Karpas-422 (cell line): Measurements from ENCODE around the gene PTMA. TPM values are rescaled to one million over a fixed set of nuclear protein-coding genes. Genes with fewer than 3 reads are reported as not detected.

Experiments
- DNase-seq: peaks from one replicate; pipeline ENCODE4 v3.0.0-alpha.2; 2015
- H2AFZ ChIP-seq: fragments of 200-600 bp; sonication (generic); 2 replicates; pipeline ENCODE4 v1.6.1; 2014; ENCODE audit warnings: antibody characterized with exemption, low read length, mixed read lengths
- H3K27ac ChIP-seq: fragments of 200-600 bp; sonication (generic); 2 replicates; pipeline ENCODE4 v1.5.1; 2014; ENCODE audit warnings: mild to moderate bottlenecking, low read length, moderate library complexity
- H3K27me3 ChIP-seq: fragments of 200-600 bp; sonication (generic); 2 replicates; pipeline ENCODE4 v1.6.1; 2014; ENCODE audit warnings: low read length, mixed read lengths
- H3K36me3 ChIP-seq: fragments of 200-600 bp; sonication (generic); 2 replicates; pipeline ENCODE4 v1.6.1; 2014; ENCODE audit warnings: low read length, mixed read lengths; ENCODE audit not compliant: insufficient read depth
- H3K4me1 ChIP-seq: fragments of 200-600 bp; sonication (generic); 2 replicates; pipeline ENCODE4 v1.6.1; 2014; ENCODE audit warnings: mild to moderate bottlenecking, low read length, mixed read lengths
- H3K4me2 ChIP-seq: fragments of 200-600 bp; sonication (generic); 2 replicates; pipeline ENCODE4 v1.6.1; 2014; ENCODE audit warnings: low read length, low read depth, mild to moderate bottlenecking; ENCODE audit not compliant: poor library complexity, severe bottlenecking
- H3K4me3 ChIP-seq: fragments of 200-600 bp; sonication (generic); 2 replicates; pipeline ENCODE4 v1.5.1; 2014; ENCODE audit warnings: mild to moderate bottlenecking, antibody characterized with exemption, low read length, mixed read lengths
- H3K79me2 ChIP-seq: fragments of 200-600 bp; sonication (generic); 2 replicates; pipeline ENCODE4 v1.6.1; 2014; ENCODE audit warnings: mild to moderate bottlenecking, low read length, mixed read lengths
- H3K9ac ChIP-seq: fragments of 200-600 bp; sonication (generic); 2 replicates; pipeline ENCODE4 v1.6.0; 2014; ENCODE audit warnings: low read length
- H3K9me2 ChIP-seq: fragments of 200-600 bp; sonication (generic), shearing (Covaris generic); replicated peaks from 2 replicates; pipeline ENCODE4 v1.6.0; 2014; ENCODE audit warnings: mild to moderate bottlenecking, low read length, moderate library complexity; ENCODE audit not compliant: insufficient read depth
- H3K9me3 ChIP-seq: fragments of 300-700, 200-600 bp; sonication (generic); 2 replicates; pipeline ENCODE4 v1.6.1; 2014; ENCODE audit warnings: low read length, mixed read lengths
- H4K20me1 ChIP-seq: fragments of 200-600 bp; sonication (generic); 2 replicates; pipeline ENCODE4 v1.6.1; 2014; ENCODE audit warnings: mild to moderate bottlenecking, antibody characterized with exemption, low read length, low read depth; ENCODE audit not compliant: insufficient read depth
- total RNA-seq: library from RNA; depleted of rRNA; stranded (reverse); fragments of >200 nt; shearing (Covaris generic); gene quantifications from 2 replicates; pipeline ENCODE4 v1.2.3, GENCODE V29; 2014; ENCODE audit warnings: low replicate concordance

The PTMA gene
- total RNA-seq, 1 experiment from 2014 or later, result 1,657 TPM

DNA sequence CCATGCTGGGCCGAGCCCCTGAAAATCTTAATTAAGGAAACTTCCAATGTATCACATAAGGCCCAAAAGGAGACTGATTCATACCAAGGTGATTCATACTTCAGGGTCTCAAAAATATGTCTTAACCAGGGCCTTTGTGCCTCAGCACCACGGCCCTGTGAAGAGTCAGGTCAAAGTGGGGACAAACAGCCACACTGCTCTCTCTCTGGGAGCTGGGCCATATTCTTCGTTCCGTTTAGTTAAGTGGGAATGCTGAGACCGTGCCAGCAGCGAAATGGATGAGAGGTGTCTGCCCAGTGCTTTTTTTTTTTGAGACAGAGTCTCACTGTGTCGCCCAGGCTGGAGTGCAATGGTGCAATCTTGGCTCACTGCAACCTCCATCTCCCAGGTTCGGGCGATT is 9.3 kb upstream of the PTMA start:
- H3K9me2 ChIP-seq, result no peaks in the 10 kb centered on the region
- H3K36me3 ChIP-seq, result no peaks in the 10 kb centered on the region
- no peak overlapping the region for H3K9ac ChIP-seq
- no peak overlapping the region for H3K4me3 ChIP-seq
- H4K20me1 ChIP-seq, result no peaks in the 10 kb centered on the region
- no peaks in the 10 kb centered on the region for H3K9me3 ChIP-seq
- H3K4me2 ChIP-seq, result no peak overlapping the region
- DNase-seq, result no peak
- H3K79me2 ChIP-seq, result no peaks in the 10 kb centered on the region
- H3K27me3 ChIP-seq, result no peaks in the 10 kb centered on the region
- H2AFZ ChIP-seq, result no peak overlapping the region
- H3K27ac ChIP-seq, result no peak overlapping the region
- H3K4me1 ChIP-seq, result no peaks in the 10 kb centered on the region

DNA sequence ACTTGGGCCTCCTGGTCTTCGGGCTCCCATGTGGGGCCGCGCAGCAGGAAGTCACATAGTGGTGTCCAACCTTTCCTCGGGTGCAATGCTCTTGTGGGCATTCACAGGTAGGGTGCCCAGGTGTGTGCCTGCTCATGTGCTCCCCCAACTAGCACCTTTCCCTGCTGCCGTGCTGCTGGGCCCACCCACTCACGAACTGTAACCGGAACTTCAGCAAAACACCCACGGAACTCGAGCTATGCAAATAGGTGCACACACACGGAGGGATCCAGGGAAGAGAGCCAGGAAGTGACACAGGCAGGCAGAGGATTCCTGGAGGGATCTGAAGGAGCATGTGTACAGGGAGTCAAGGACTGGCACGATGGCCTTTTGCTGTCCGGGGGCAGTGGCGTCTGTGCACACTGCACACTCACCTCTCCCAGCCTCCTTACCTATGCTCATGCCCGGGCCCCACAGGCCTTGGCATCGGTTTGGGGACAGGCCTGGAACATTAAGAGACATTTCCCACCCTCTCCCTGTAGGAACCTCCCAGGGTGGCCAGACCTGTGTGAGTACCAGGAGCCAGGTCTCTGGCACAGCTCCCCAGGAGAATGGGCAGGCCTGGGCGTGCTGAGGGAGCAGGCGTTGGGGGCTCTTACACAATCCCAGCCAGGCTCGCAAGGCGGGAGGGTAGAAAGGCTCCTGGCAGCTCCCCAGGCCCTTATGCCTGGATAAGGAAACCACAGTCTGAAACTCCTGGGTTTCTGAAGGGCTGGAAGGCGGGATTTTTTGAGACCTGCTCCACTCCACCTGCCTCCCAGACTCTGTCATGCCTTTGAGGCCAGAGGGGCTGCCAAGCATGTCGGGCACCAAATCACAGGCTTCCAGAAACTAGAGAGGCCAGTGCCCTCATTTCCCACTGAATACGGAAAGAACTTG is 6.6 kb upstream of the PTMA start:
- Histone ChIP-seq H3K4me2 (no peak overlapping the region), H2AFZ (no peak overlapping the region), H3K9me3 (no peaks in the 10 kb centered on the region), H3K4me3 (no peak overlapping the region), H3K27me3 (no peaks in the 10 kb centered on the region), H3K9me2 (no peaks in the 10 kb centered on the region), H4K20me1 (no peaks in the 10 kb centered on the region), H3K9ac (no peak overlapping the region), H3K36me3 (no peaks in the 10 kb centered on the region), H3K27ac (no peak overlapping the region), H3K4me1 (peaks cover 10% of the 10 kb centered on the region), H3K79me2 (peaks cover 2% of the 10 kb centered on the region; the same call in 1 of the 2 replicates)
- no peak for DNase-seq

DNA sequence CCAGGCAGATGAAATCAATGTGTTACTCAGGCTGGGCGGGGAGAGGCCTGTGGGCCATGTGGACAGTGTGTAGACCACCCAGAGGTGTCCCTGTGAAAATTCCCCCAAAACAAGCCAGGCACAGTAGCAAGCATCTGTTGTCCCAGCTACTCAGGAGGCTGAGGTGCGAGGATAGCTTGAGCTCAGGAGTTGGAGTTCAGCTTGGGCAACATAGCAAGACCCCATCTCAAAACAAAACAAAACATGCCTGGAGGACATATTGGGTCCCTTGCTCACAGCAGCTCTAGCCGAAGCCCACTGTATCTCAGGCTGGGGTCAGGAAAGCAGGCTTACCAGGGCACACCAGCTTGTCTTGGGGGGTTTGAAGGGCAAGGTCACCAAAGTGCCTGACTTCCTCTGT is 4.3 kb upstream of the PTMA start:
- H3K79me2 ChIP-seq, result peaks cover 13% of the 10 kb centered on the region
- no peak overlapping the region for H2AFZ ChIP-seq
- no peak for DNase-seq
- H3K27me3 ChIP-seq, result no peaks in the 10 kb centered on the region
- H3K4me1 ChIP-seq, result peaks cover 19% of the 10 kb centered on the region
- no peak overlapping the region for H3K4me3 ChIP-seq
- H4K20me1 ChIP-seq, result peaks cover 5% of the 10 kb centered on the region
- H3K9me2 ChIP-seq, result no peaks in the 10 kb centered on the region
- H3K4me2 ChIP-seq, result no peak overlapping the region
- peaks cover 6% of the 10 kb centered on the region for H3K36me3 ChIP-seq
- no peak overlapping the region for H3K9ac ChIP-seq
- no peaks in the 10 kb centered on the region for H3K9me3 ChIP-seq
- H3K27ac ChIP-seq, result no peak overlapping the region

DNA sequence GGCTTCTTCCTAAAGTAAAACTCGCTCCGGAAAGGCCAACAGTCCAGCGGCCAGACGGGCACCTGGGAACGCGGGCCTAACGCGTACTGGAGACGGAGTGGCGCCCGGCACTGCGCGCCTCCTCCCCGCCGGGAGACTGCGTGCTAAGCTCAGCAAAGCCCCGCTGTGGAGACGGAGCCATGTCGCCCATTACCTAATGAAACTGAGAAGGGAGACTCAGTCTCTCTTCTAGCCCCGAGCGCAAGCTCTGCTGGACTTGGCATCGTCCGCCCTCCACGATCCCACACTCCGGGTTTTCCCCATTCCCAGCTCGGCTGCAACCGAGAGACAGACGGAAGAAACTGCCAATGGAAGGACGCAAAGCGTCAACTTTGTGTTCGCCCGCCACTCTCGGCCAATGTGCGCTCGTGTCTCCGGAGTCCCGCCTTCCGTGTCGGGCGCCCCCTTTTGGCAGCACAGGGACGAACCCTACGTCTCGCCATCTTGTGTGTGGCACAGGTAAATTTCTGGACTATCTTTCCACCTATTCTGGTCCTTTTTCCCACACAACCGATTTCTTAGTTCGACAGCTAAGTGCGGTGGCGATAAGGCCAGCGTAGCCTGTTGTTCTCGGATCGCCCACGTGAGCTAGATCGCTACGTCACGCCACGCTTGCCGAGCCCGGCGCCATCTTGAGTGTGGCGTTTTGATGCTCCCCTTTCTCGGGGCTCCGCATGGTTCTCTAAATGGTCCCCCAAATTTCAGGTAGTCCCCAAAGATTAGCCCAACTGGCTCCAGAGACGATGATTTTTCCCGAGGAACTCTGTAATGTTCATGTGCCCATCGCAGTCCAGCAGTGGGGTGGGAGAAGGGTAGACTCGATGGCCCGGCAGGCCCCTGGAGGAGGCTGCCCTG is 1.3 kb upstream of the PTMA start:
- Histone ChIP-seq H3K4me1 (peaks cover 33% of the 10 kb centered on the region), H3K27me3 (no peaks in the 10 kb centered on the region), H3K9me2 (no peaks in the 10 kb centered on the region), H3K27ac (peak overlapping the region; percentile 78), H4K20me1 (peaks cover 30% of the 10 kb centered on the region), H3K4me2 (peak overlapping the region; percentile 77), H3K9me3 (no peaks in the 10 kb centered on the region), H3K79me2 (peaks cover 41% of the 10 kb centered on the region), H3K4me3 (peak overlapping the region; percentile 88), H3K36me3 (peaks cover 33% of the 10 kb centered on the region), H2AFZ (peak overlapping the region; percentile 69; the same call in 1 of the 2 replicates), H3K9ac (peak overlapping the region; percentile 90)
- DNase-seq, result peak; percentile 98

DNA sequence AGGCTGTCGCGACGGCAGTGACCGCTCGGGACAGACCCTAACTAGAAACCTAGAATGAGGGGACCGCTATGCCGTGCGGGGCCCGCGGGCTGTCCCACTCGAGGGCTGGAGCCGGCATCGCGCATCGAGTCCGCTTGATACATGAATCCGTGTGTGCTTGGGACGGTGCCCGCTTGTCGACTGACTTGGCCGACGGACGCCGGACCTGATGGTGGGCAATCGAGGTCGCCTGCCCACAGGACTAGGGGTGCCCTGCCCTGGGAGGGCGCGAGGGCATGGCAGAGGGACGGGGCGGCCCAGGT is 749 bp upstream of the PTMA start:
- H3K4me2 ChIP-seq, result peak overlapping the region; percentile 77
- H3K27me3 ChIP-seq, result no peaks in the 10 kb centered on the region
- H4K20me1 ChIP-seq, result peaks cover 35% of the 10 kb centered on the region
- no peaks in the 10 kb centered on the region for H3K9me2 ChIP-seq
- peaks cover 39% of the 10 kb centered on the region for H3K4me1 ChIP-seq
- H3K27ac ChIP-seq, result peak overlapping the region; percentile 78
- DNase-seq, result no peak
- H3K4me3 ChIP-seq, result peak overlapping the region; percentile 88; the same call in 1 of the 2 replicates
- peak overlapping the region; percentile 63; the same call in 1 of the 2 replicates for H2AFZ ChIP-seq
- peaks cover 47% of the 10 kb centered on the region for H3K79me2 ChIP-seq
- peak overlapping the region; percentile 90 for H3K9ac ChIP-seq
- no peaks in the 10 kb centered on the region for H3K9me3 ChIP-seq
- H3K36me3 ChIP-seq, result peaks cover 39% of the 10 kb centered on the region

DNA sequence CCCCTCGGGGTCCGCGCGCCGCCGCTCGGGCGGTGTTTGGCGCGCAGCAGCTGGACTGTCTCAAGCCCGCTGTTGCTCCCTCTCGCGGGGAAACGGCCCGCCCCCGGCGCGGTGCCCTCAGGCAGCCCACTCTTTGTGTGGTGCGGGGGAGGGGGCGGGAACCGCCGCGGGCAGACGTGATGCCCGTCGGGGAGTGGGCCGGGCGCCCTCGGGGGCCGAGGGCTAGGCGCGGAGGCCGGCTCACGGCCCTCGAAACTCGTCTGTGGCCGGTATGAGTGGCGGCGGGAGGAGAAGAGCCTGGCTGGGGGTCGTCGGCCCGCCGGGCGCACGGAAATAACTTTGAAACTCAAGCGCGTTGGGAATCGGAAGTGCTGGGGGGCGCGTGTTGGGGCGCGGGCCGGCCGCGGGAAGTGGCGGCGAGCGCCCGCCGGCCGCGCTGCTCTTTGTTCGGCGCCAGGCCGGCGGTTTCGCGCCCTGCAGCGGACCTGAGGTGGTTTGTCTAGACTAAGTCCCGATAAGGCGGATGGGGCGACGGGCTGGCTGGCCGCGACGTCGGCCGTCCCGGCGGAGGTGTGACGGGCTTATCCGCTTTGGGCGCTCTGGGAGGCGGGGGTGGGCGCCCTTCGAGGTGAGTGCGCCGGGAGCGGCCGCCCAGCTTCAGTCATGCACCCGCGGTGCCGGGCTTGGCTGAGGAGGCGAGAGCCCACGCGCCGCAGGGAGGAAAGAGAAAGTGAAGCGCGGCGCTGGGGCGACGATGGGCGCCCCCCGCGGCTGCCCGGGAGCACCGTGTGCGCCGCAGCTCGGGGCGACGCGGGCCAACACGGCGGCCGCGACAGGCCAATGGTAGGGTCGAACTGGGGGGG is 679 bp downstream of the PTMA start:
- no peaks in the 10 kb centered on the region for H3K9me3 ChIP-seq
- peaks cover 39% of the 10 kb centered on the region for H3K36me3 ChIP-seq
- peak overlapping the region; percentile 99 for H3K27ac ChIP-seq
- H3K79me2 ChIP-seq, result peaks cover 47% of the 10 kb centered on the region
- no peaks in the 10 kb centered on the region for H3K9me2 ChIP-seq
- no peaks in the 10 kb centered on the region for H3K27me3 ChIP-seq
- H2AFZ ChIP-seq, result no peak overlapping the region
- H3K4me1 ChIP-seq, result peaks cover 44% of the 10 kb centered on the region
- peak overlapping the region; percentile 100 for H3K9ac ChIP-seq
- peak overlapping the region; percentile 98 for H3K4me3 ChIP-seq
- peak overlapping the region; percentile 87 for H3K4me2 ChIP-seq
- H4K20me1 ChIP-seq, result peaks cover 35% of the 10 kb centered on the region
- DNase-seq, result peak; percentile 74

DNA sequence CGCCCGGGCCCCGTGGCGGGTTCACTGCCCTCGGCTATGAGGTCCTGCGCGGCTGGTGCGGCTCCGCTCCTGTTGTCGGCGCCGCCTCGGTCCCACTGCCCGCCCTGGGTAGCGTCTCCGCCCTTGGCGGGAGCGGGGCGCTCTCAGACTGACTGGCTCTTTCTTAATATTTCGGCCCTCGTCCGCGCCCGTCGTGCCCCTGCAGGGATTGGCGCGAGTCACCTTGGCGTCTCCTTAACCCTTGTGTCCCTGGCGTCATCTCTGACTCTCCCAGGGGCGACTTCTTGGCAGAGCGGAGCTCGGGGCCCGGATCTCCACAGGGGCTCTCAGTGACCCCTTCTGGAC is 1.3 kb downstream of the PTMA start:
- Histone ChIP-seq H3K27me3 (no peaks in the 10 kb centered on the region), H3K9ac (peak overlapping the region; percentile 100), H2AFZ (no peak overlapping the region), H4K20me1 (peaks cover 35% of the 10 kb centered on the region), H3K36me3 (peaks cover 39% of the 10 kb centered on the region), H3K27ac (peak overlapping the region; percentile 99), H3K4me2 (peak overlapping the region; percentile 87), H3K9me2 (no peaks in the 10 kb centered on the region), H3K79me2 (peaks cover 47% of the 10 kb centered on the region), H3K4me3 (peak overlapping the region; percentile 98), H3K9me3 (no peaks in the 10 kb centered on the region), H3K4me1 (peaks cover 45% of the 10 kb centered on the region)
- peak; percentile 81 for DNase-seq
